Central memory CD4-positive, alpha-beta T cell (primary cell): ENCODE results near the gene MYADML2.
"Not testable (repeated sequence)": the region's sequence is repeated elsewhere in the genome, so short reads cannot be mapped to it uniquely, and the experiment has no call there.

Source experiments
- DNase-seq: peaks from one replicate; pipeline ENCODE4 v3.0.0; 2022

MYADML2 gene

DNA sequence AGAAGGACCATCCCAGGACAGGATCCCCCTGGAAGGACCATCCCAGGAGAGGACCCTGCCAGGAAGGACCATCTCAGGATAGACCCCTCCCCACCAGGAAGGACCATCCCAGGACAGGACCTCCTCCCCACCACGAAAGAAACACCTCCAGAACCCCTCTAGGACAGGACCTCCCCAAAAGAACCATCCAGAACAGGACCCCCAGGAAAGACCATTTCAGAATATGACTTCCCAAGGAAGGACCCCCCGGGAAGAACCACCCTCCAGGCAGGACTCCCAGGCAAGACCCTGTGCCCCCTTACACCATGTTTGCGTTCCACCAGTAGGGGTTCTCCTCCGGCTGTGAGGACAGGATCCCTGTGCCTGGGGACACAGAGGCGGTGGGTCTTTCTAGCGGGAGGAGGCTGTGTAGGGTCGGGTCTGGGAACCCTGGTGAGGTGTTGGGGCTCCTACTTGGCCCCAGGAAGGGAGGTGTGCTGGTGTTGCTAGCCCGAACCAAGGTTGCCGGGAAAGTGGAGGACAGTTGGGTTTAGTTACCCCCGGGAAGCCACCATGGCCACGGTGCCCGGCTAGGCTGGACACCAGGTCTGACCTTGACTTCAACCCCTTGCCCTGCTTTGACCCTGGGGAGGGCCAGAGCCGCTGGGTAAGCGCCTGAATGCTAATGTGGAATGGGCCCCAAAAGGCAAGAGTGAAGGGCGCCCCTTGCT lies 11.8 kb upstream of the MYADML2 start:
- no peak for DNase-seq

DNA sequence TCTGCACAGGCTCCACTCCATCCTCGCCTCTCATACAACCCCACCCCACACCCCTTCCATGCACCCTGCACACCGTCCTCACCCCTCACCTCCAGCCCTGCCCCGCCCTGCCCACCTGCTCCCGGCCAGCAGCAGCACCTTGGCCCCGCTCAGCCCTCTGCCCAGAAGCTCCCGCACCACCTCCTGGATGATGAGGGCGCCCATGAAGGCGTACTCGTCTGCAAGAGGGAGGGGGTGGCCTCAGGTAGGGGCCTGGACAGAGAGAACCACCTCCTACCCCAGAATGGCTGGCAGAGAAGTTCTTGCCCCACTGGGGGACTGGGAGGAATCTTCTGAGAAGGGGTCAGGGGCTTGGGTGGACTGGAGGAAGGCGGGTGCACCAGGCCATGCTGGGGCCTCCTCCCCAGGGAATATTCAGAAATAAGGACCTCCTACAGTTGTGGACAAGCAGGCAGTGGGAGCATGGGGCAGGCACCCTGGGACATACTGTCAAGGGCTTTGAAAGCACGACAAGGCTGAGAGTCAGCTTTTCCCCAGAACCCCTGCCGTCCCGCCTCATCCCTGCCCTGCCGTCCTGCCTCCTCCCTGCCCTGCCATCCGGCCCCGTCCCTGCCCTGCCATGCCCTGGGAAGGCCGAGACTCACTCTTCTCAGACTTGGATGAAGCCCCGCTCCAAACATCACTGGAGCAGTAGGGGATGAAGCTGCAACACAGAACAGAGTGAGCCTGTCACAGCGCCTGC lies 10.8 kb upstream of the MYADML2 start:
- no peak for DNase-seq

DNA sequence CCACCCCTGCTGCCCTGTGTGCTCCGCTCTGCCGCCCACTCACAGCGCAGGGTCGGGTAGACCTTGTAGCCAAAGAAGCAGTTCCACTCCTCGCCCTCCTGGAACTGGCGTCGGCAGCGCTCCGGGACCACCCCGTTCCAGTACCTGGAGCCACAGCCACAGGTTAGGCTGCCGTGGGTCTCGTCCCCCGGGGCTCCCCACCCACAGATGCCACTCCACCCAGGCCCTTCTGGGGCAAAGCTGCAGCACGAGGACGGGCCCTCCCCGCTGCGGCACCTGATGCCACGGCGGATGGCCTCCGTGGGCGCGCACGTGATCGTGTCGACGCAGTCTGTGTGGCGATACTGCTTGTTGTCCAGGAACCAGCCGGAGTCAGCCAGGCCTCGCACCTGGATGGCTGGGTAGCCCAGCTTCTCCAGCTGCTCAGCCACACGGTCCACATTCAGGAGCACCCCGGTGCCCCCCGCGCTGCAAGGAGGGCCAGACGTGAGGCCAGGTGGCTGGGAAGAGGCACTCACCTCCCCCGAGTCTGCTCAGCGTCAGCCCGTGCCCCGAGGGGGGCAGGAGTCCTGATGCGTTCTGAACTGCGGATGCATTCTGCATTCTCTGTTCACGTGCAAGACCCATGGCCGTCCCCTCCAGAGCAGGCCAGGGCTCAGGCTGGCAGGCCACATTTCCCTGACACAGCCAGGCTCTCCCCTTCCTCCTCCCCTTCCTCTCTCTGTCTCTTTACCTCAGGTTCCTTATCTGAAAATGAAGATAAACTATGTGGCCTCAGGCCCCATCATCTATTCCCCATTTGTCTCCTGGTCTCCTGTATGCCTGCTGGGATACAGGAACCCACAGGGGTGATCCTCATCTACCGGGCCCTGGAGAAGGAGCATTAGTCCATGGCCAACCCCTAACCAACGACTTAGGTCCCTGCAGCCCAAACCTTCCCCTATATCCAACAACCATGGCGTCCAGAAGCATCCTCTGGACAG lies 9.9 kb upstream of the MYADML2 start:
- DNase-seq, result no peak

DNA sequence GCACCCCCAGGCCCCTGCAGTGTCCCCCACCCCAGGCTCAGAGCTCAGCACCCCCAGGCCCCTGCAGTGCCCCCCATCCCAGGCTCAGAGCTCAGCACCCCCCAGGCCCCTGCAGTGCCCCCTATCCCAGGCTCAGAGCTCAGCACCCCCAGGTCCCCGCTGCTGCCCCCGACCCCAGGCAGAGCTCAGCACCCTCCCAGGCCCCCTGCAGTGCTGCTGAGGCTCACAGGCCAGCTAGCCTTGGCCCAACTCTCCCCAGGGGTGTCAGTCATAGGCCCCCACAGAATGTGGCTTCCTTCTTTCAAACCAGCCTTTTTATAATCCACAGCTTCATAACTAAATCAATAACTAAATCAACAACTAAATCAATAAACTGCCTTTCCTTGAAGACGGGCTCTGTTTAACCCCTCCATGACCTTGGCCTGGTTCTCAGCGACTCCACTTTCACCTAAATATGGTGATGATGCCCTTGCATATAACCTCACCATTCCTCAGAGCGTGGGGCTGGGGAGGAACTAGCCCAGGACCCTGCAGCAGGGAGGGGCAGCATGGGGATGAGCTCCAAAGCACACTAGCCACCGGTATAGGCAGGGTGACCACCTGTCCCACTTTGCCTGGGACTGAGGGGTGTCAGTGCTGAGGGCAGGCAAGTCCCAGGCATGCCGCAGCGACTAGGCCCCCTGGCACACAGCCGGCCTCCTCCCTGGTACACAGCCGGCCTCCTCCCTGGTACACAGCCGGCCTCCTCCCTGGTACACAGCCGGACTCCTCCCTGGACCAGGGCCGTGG lies 8.9 kb upstream of the MYADML2 start:
- no peak for DNase-seq

DNA sequence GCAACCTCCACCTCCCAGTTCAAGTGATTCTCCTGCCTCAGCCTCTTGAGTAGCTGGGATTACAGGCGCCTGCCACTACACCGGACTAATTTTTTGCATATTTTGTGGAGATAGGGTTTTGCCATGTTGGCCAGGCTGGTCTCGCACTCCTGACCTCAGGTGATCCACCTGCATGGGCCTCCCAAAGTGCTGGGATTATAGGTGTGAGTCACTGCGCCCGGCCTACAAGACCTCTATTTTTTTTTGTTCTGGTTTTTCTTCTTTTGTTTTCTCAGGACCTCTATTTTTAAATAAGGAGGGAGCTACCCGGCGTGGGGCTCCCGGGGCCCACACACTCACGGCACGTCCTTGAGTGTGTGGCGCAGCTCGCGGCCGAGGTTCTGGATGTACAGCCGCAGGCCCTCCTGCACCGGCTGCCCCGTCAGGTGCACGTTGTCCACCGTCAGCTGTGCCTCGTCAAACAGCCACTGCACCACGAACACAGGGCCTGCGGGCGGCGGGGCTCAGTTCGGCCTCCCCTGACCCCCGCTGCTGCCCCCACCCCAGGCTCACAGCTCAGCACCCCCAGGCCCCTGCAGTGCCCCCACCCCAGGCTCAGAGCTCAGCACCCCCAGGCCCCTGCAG lies 8.1 kb upstream of the MYADML2 start:
- DNase-seq, result no peak

DNA sequence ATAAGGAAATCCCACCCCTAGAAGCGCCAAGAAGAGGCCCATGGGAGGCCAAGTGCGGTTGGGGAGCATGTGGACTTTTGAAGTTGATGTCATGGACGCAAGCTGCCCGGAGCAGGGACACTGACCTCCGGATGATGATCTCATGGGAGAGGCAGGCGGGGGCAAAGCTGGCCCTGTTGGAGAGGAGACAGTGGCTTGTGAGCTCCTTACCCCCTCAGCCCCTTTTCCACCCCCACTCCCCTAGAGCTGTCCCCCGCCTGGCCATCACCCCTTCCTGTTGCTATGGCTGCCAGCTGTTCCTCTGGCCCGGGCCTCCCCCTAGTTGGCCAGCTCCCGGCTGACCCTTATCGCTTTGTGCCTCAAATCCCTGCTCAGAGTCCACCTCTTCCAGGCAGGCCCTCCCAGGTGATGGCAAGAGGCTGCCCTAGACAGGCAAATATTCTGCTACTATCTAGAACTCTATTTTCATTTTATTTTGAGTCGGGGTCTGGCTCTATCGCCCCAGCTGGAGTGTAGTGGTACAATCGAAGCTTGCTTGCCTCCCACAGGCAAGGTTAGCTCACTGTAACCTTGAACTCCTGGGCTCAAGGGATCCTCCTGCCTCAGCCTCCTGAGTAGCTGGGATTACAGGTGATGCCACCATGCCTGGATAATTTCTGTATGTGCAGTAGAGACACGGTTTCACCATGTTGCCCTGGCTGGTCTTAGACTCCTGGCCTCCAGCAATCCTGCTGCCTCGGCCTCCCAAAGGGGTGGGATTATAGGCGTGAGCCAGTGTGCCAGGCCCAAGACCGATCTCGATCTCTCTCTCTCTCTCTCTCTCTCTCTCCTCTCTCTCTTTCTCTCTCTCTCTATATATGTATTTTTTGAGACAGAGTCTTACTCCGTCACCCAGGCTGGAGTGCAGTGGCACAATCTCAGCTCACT lies 7.4 kb upstream of the MYADML2 start:
- DNase-seq, result no peak

DNA sequence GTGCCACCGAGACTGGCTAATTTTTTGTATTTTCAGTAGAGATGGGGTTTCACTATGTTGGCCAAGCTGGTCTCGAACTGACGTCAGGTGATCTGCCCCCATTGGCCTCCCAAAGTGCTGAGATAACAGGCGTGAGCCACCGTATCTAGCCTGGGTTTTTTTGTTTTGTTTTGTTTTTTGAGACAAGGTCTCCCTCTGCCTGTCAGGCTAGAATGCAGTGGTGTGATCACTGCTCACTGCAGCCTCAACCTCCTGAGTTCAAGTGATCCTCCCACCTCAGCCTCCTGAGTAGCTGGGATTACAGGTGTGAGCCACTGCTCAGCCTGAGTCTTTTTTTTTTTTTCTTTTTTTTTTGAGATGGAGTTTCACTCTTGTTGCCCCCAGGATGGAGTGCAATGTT lies 6.4 kb upstream of the MYADML2 start:
- not testable (repeated sequence) for DNase-seq

DNA sequence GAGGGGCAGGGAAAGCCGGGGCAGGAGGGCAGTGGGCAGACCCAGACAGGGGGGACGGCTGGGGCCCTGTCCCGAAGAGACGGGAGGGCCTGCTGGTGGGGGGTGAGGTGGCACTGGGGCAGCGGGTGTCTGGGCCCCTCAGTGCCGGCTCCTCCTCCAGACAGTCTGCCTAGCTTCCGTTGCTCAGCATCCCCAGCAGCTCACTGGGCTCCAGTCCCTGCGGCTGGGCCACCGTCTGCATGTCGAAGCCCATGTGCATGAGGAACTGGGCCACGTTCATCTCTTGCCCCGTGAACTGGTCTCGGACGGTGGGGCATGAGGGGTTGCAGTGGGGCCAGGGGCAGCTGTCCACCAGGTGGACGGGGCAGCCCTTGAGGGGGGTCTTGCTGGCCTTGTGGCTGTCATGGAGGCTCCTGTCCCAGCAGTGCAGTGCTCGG lies 5.8 kb upstream of the MYADML2 start:
- no peak for DNase-seq

DNA sequence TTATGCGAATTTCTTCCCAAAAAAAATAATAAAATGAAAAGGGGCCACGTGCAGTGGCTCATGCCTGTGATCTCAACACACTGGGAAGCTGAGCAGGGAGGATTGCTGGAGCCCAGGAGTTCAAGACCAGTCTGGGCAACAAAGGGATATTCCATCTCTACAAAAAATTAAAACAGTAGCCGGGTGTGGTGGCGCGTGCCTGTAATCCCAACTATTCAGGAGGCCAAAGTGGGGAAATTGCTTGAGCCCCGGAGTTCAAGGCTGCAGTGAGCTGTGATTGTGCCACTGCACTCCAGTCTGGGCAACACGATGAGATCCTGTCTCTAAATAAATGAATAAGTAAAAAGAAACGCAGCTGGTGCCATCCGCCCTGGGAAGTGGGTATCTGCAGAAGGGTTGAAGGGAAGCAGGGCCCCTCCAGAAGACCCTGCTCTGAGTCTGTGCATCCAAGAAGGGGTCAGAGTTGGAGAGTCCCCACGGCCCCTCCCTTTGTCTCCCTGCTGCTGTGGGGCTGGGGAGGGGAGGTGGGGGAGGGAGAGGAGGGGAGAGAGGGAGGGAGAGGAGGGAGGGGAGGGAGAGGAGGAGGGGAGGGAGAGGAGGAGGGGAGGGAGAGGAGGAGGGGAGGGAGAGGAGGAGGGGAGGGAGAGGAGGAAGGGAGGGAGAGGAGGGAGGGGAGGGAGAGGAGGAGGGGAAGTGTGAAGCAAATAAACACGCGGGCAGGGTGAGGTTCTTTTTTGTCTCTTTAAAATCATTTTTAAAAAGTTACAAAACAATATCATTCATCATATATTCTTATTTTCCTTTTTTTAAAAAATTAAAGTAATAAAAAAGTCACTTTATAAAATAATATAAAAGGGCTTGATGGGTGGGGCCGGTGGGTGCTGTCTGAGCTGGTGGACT lies 5.0 kb upstream of the MYADML2 start:
- DNase-seq, result no peak

DNA sequence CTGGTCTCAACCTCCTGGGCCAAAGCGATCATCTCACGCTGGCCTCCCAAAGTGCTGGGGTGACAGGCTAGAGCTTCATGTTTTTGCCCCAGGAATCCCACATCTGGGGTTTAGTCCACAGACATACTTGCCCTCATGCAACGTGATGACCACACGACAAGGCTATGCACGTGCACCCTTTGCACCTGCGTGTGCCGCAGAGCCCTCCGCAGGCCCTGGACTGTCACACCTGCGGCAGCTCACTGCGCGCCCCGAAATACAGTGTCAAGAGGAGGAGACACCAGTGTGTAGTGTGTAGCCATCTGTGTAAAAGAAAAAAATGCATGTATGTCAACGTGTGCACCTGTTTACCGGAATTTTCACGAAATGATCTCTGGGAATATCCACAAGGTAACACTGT lies 3.5 kb upstream of the MYADML2 start:
- DNase-seq, result no peak

DNA sequence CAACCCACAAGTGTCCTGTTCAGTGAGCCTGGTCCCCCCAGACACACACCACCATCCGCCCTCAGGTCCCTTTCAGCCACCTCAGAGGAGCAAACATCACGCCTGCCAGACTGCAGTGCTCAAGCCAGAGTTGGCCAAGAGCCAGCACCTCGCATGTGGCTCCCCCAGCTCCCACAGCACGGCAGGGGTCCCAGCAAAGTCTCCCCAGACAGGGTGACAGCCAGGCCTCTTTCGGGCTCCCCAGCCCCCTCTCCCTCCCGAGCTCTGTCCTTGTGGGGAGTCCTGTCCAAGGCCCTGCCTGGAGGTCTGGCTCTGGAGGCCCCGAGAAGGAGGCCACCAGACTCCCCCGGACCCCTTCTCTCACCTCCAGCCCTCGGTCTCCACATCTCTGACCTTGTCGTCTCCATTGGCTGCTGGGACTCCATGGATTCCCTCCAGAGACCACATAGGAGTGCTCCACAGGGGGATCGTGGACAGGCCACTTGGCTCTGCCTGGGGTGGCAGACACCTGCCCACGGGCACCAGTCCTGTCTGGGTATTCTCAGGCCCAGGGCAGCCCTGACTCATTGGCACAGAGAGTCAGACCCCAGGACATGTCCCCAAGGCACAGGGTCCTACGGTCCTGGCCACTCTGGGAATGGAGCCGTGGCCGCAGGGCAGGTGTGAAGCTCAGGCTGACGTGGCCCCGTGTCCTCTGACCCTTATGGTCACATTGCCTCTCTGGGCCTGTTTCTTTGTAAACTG lies 1.8 kb upstream of the MYADML2 start:
- no peak for DNase-seq

DNA sequence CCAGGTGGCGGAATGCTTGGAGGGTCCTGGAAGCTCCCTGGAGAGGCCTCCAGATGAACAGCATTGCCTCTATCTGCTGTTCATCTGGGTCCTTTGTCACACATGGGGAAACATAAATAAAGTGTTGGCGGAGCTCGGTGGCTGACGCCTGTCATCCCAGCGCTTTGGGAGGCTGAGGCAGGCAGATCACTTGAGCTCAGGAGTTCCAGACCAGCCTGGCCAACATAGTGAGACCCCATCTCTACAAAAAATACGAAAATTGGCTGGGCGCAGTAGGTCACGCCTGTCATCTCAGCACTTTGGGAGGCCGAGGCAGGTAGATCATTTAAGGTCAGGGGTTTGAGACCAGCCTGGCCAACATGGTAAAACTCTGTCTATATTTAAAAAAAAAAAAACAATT lies 2.2 kb downstream of the MYADML2 start:
- DNase-seq, result no peak

DNA sequence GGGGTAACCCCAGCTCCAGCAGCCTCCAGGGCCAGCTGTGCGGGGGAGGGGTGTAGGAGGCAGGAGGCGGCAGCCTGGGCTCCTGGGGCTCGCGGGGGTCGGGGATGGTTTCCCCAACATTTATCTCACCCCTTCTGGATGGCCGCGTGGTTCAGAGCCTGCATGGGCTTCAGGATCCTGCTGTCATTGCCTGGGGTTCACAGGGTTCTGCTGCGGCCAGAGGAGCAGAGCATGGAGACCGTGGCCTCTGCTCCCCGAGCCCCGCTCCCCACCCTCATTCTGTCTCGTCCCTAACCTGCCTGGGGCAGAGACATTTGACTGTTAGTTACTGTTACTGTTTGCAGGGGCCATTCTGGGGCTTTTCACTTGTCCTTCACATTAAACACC lies 4.9 kb downstream of the MYADML2 start:
- DNase-seq, result no peak

DNA sequence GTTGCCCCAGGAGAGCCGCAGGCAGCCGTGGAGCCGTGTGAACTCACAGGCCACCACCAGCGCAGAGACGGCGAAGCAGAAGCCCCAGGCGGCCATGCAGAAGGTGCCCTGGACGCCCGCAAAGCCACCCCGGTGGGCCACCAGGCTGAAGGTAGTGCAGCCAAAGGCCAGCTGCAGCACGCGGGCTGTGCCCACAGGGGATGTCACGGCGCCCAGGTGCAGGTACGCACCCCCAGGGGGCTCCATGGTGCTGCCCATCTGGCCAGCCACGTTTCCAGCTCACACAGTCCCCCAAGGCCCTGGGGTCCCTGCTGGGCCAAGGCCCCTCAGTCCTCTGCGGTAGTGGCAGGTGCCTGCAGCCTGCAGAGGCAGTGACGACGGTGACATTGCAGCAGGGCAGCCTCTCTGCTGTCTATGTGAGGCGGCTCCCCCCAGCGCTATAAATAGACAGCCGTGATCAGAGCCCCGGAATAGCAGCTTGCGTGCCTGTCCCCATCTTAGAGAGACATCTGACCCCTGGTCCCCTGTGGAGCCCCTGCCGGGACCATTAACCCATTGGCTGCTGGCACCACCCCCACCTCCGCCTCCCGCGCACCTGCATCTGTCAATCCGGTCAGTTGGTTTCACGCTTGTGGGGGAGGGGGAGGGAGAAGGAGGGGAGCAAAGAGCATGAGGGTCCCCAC lies 5.4 kb downstream of the MYADML2 start:
- no peak for DNase-seq

DNA sequence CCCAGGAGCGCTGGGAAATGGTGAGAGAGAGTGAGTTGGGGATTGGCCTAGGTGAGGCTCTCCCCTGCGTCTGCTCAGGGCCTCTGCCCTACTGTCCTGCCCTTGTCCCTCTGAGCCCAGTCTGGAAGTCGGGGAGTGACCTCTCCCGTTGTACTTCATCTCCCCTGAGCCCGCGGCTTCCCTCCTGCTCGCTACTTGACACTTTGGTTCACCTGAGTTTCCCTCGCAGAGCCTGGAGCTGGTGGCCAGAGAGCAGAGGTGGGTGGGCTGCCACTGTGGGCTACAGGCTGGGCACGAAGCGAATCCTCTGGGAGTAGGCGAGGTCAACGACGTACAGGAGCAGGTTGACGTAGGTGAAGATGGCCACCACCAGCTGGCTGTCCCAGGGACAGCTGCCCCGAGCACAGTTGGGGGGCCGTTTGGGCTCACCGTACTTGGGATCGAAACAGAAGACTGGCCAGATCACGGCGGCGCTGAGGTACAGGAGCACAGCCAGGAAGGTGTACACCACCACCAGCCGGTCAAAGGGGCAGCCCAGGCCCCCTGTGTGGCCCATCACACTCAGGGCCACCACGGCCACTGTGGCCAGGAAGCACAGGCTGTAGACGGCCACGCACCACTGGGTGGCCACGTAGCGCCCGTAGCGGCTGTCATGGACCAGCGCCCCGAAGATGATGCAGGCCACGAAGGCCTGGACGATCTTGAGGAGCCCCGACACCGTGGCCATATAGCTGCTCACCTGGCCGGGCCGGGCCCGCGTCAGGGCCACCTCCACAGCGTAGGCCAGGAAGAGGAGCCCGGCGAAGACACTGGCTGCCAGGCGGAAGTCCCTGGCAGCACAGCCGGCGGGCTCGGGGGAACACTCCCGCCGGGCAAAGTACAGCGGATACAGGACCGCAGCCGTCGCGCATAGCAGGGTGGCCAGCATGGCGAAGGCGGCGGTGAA lies 6.2 kb downstream of the MYADML2 start:
- DNase-seq, result no peak

DNA sequence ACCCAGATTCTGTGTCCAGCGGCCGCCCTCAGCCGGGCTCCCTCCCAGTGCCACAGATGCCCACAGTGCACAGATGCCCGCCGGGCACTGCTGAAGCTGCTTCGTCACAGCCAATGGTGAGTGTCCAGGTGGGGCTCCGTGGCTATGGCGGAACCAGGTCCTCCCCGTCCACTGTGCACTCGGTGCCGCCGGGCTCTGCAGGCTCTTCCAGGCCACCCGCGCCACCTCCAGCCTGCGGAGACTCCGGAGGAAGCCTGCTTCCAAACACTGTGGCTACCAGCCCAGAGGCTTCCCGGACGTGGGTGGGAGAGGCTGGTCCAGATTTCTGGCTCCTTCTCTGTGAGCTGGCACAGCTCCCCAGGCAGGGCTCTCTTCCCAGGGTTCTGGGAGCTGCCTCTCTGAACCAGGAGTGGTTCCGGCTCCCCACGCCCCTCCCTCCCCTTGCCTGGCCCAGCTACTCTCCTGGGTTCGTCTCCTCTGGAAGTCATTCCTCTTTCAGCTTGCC lies 7.1 kb downstream of the MYADML2 start:
- DNase-seq, result no peak

DNA sequence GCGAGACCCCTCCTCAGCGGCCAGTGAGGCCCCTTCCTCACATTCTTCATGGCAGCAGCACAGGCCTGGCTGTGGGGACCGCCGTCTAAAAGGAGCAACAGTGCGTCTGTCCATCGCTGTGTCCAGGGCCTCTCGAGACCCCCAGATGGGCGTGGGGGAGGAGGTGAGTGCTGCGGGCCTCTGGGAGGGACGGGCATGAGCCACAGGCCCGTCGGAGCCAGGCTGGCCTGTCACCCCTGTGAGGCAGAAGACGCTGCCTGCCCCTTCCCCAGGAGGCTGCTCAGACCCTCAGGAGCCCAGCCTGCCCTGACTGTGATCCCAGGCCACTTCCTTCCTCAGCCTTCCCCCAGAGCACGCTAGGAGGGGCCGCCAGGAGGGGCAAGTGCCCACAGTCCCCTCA lies 7.8 kb downstream of the MYADML2 start:
- DNase-seq, result no peak
